ENCODE data around the gene RRP15. TPM values are rescaled to one million over a fixed set of nuclear protein-coding genes. Genes with fewer than 3 reads are reported as not detected.

RRP15 gene
- total and polyA plus RNA-seq, 7 donors = 1.8 to 8.9 (median 6.1) TPM

DNA sequence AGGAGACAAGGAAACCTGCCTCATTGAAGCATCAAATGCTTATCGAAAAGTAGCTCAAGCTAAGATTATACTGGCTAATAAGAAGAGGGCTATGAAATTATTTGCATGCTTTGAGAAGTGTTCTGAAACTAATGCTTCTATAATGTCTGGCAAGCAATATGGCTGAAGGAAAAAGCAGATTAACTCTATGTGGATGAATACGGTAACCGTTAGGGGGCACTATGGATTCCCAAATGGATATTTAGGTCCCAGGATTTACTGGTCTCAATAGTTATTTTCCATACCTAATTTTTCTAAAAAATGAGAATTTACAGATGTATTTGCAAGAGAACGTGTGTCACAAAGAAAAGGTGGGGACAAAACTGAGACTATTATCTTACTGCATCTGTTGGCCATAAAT is 34.6 kb upstream of the RRP15 start:
- Histone ChIP-seq H3K9me3 (no peaks in the 10 kb centered on the region), H3K27me3 (no peaks in the 10 kb centered on the region), H3K36me3 (no peaks in the 10 kb centered on the region), H3K27ac (no peak overlapping the region), H3K4me3 (no peak overlapping the region), H3K4me1 (no peaks in the 10 kb centered on the region)
- 70 to 81% methylated on average over 4 of the region's 4 CpGs for WGBS, 2 donors
- DNase-seq = no peak
- TF ChIP-seq, protein P1, sequence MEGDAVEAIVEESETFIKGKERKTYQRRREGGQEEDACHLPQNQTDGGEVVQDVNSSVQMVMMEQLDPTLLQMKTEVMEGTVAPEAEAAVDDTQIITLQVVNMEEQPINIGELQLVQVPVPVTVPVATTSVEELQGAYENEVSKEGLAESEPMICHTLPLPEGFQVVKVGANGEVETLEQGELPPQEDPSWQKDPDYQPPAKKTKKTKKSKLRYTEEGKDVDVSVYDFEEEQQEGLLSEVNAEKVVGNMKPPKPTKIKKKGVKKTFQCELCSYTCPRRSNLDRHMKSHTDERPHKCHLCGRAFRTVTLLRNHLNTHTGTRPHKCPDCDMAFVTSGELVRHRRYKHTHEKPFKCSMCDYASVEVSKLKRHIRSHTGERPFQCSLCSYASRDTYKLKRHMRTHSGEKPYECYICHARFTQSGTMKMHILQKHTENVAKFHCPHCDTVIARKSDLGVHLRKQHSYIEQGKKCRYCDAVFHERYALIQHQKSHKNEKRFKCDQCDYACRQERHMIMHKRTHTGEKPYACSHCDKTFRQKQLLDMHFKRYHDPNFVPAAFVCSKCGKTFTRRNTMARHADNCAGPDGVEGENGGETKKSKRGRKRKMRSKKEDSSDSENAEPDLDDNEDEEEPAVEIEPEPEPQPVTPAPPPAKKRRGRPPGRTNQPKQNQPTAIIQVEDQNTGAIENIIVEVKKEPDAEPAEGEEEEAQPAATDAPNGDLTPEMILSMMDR (IDR thresholded peaks at IDR 0.05) = no peak
- TF ChIP-seq POLR2AphosphoS5 (IDR thresholded peaks at IDR 0.05) = no peak
- no peak for TF ChIP-seq EP300 (IDR thresholded peaks at IDR 0.05)
- TF ChIP-seq POLR2A (IDR thresholded peaks at IDR 0.05) = no peak
- intact Hi-C loops (cut with DNase I) = no loop called here

- 46 to 50% methylated on average over 8 of the region's 8 CpGs for WGBS, 2 donors
Observed at GRCh38 chr1:218254296-218254946, 30.7 kb upstream of the RRP15 start.

DNA sequence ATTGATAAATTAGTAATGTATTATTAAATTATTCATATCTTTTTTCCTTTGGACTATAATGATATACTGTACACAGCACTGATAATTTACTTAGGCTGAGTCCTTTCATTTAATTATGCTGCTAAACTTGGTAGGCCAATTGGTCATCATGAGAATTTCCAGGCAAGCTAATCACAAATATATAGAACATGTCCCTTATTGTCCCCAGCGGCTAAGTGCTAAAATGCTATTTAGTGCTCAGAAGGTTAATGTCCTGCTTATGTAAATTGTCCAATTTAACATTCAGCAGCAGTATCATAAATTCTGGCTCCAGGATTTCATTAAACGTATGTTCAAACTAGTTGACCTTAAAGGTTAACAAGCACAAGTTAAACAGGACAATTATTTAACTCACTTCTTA is 30.0 kb upstream of the RRP15 start:
- no peaks in the 10 kb centered on the region for H3K27me3 ChIP-seq
- H3K27ac ChIP-seq = no peak overlapping the region
- no peak for TF ChIP-seq POLR2A (IDR thresholded peaks at IDR 0.05)
- TF ChIP-seq, protein P1 (IDR thresholded peaks at IDR 0.05) = no peak
- no peak for TF ChIP-seq EP300 (IDR thresholded peaks at IDR 0.05)
- TF ChIP-seq POLR2AphosphoS5 (IDR thresholded peaks at IDR 0.05) = no peak
- 32 to 45% methylated on average over 2 of the region's 2 CpGs for WGBS, 2 donors
- DNase-seq = no peak
- intact Hi-C loops (cut with DNase I) = no loop called here
- no peaks in the 10 kb centered on the region for H3K36me3 ChIP-seq
- no peaks in the 10 kb centered on the region for H3K4me1 ChIP-seq
- peaks cover 0 to 10% (median 2%) of the 10 kb centered on the region in 4 donors for H3K9me3 ChIP-seq
- no peak overlapping the region for H3K4me3 ChIP-seq

More at GRCh38 chr1:218254296-218254946, 30.7 kb upstream of the RRP15 start:
- H3K4me1 ChIP-seq = no peaks in the 10 kb centered on the region
- intact Hi-C loops (cut with DNase I) = no loop called here
- H3K9me3 ChIP-seq = peaks cover 0 to 5% (median 2%) of the 10 kb centered on the region in 4 donors
- no peaks in the 10 kb centered on the region for H3K27me3 ChIP-seq
- H3K36me3 ChIP-seq = no peaks in the 10 kb centered on the region
- H3K27ac ChIP-seq = no peak overlapping the region
- no peak overlapping the region for H3K4me3 ChIP-seq
- TF ChIP-seq POLR2A (IDR thresholded peaks at IDR 0.05) = no peak
- TF ChIP-seq POLR2AphosphoS5 (IDR thresholded peaks at IDR 0.05) = no peak
- TF ChIP-seq, protein P1 (IDR thresholded peaks at IDR 0.05) = no peak
- TF ChIP-seq EP300 (IDR thresholded peaks at IDR 0.05) = no peak
- DNase-seq = no peak

DNA sequence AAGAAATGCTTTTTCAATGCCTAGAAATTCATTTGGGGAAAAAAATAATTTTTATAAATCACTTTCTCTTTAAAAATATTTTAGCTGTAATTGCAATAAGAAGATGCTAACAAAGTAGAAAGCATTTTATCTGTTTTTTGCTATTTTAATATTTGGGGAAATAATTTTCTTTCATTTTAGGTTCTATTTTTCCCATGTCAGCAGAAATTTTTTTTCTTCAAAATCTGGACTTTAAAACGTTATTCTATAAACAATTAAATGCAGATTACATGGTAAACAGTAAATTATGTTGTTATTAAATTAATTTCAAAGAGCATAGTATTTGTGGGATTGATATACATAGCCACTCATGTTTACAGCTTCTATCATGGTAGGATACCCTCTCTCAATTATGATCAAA is 27.7 kb upstream of the RRP15 start:
- WGBS, 2 donors = 11 to 29% methylated on average over 1 of the region's 1 CpG
- intact Hi-C loops (cut with DNase I) = no loop called here

More for the DNA sequence above, 27.7 kb upstream of the RRP15 start:
- no peak for DNase-seq
- H3K4me1 ChIP-seq = no peaks in the 10 kb centered on the region
- no peak for TF ChIP-seq POLR2A (IDR thresholded peaks at IDR 0.05)
- TF ChIP-seq, protein P1 (IDR thresholded peaks at IDR 0.05) = no peak
- no peak for TF ChIP-seq POLR2AphosphoS5 (IDR thresholded peaks at IDR 0.05)
- TF ChIP-seq EP300 (IDR thresholded peaks at IDR 0.05) = no peak
- H3K9me3 ChIP-seq = peaks cover 0 to 10% (median 2%) of the 10 kb centered on the region in 4 donors
- H3K36me3 ChIP-seq = no peaks in the 10 kb centered on the region
- H3K27ac ChIP-seq = no peak overlapping the region
- no peaks in the 10 kb centered on the region for H3K27me3 ChIP-seq
- no peak overlapping the region for H3K4me3 ChIP-seq
